ENCODE data around the gene ABHD17B. TPM values are rescaled to one million over a fixed set of nuclear protein-coding genes. Genes with fewer than 3 reads are reported as not detected.

ABHD17B gene
- total and polyA plus RNA-seq, 2 donors (not counting 3 experiments of a cell fraction or from before 2014, with no cell fraction given) = 12.8 to 16.8 TPM

- H3K9me3 ChIP-seq (replicated peaks; ENCODE audit: control insufficient read depth, insufficient read depth, low read length) = no peaks in the 10 kb centered on the region
- no peaks in the 10 kb centered on the region for H3K27me3 ChIP-seq (ENCODE audit: control insufficient read depth in 2 of 2, insufficient read depth in 2 of 2, low read length in 2 of 2)
- H3K27ac ChIP-seq (ENCODE audit: insufficient read depth, low read depth, low read length) = no peak overlapping the region
- H4K20me1 ChIP-seq (replicated peaks; ENCODE audit: control insufficient read depth, extremely low read depth, insufficient read depth, low read length) = peaks cover 2% of the 10 kb centered on the region
- H3K4me2 ChIP-seq (ENCODE audit: insufficient read depth, low read length) = no peak overlapping the region
- H3K9ac ChIP-seq (replicated peaks; ENCODE audit: extremely low read depth, insufficient read depth, low read length) = no peak overlapping the region
- H3K9me1 ChIP-seq (replicated peaks; ENCODE audit: control insufficient read depth, extremely low read depth, insufficient read depth, low read length) = no peaks in the 10 kb centered on the region
- intact Hi-C loops (cut with micrococcal nuclease) = no loop called here
- dilution Hi-C loops (cut with MboI; ENCODE audit: extremely low pct_ligation_motif_present, low sequenced_read_pairs) = no loop called here
- DNase-seq (ENCODE audit: low read depth, low spot score) (no peak), FAIRE-seq (no peak)
- H2AFZ ChIP-seq (ENCODE audit: low read depth, low read length) = no peak overlapping the region
- POLR2A ChIA-PET = no interaction called here
- no peaks in the 10 kb centered on the region for H3K79me2 ChIP-seq (ENCODE audit: control insufficient read depth, insufficient read depth, low read length)
- CTCF ChIA-PET = no interaction called here
- no TSS peak for BruUV-seq (replicated peaks)
- H3K4me1 ChIP-seq (ENCODE audit: control insufficient read depth, extremely low read depth, insufficient read depth, low read length) = no peaks in the 10 kb centered on the region
- H3K4me3 ChIP-seq (replicated peaks in 1 of 3; ENCODE audit: insufficient read depth in 1 of 3, low read depth in 1 of 3, low read length in 3 of 3) = no peak overlapping the region
- TF ChIP-seq, protein P1, sequence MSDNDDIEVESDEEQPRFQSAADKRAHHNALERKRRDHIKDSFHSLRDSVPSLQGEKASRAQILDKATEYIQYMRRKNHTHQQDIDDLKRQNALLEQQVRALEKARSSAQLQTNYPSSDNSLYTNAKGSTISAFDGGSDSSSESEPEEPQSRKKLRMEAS (IDR thresholded peaks at IDR 0.05; ENCODE audit: insufficient read depth, insufficient read length) = no peak
- TF ChIP-seq JUN (IDR thresholded peaks at IDR 0.05; ENCODE audit: borderline replicate concordance, insufficient read depth, insufficient read length, low read depth) (no peak), EZH2 (IDR thresholded peaks at IDR 0.05; ENCODE audit: borderline replicate concordance, low read depth, low read length, severe bottlenecking) (no peak), GATA2 (IDR thresholded peaks at IDR 0.05; ENCODE audit: insufficient read depth, insufficient read length, low read depth, low read length) (no peak), POLR2A (IDR thresholded peaks at IDR 0.05; ENCODE audit: low read depth, low read length) (no peak), FOS (IDR thresholded peaks at IDR 0.05; ENCODE audit: borderline replicate concordance, insufficient read depth, low read length) (no peak), MYC (IDR thresholded peaks at IDR 0.05; ENCODE audit: low read depth, low read length) (no peak), POLR2AphosphoS5 (IDR thresholded peaks at IDR 0.05; ENCODE audit: insufficient read depth, low read depth, low read length) (no peak)
- TF ChIP-seq, protein P2, sequence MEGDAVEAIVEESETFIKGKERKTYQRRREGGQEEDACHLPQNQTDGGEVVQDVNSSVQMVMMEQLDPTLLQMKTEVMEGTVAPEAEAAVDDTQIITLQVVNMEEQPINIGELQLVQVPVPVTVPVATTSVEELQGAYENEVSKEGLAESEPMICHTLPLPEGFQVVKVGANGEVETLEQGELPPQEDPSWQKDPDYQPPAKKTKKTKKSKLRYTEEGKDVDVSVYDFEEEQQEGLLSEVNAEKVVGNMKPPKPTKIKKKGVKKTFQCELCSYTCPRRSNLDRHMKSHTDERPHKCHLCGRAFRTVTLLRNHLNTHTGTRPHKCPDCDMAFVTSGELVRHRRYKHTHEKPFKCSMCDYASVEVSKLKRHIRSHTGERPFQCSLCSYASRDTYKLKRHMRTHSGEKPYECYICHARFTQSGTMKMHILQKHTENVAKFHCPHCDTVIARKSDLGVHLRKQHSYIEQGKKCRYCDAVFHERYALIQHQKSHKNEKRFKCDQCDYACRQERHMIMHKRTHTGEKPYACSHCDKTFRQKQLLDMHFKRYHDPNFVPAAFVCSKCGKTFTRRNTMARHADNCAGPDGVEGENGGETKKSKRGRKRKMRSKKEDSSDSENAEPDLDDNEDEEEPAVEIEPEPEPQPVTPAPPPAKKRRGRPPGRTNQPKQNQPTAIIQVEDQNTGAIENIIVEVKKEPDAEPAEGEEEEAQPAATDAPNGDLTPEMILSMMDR (IDR thresholded peaks at IDR 0.05; ENCODE audit: extremely low read depth in 1 of 2, insufficient read depth in 1 of 2, low read depth in 1 of 2, low read length in 2 of 2) = no peak
- H3K36me3 ChIP-seq (ENCODE audit: control insufficient read depth in 2 of 2, extremely low read depth in 1 of 2, insufficient read depth in 2 of 2, low read length in 2 of 2) = no peaks in the 10 kb centered on the region
These were observed 17.8 kb upstream of the ABHD17B start for GRCh38 chr9:71928806-71929205.
